K562 (cell line): ENCODE data around the gene SGMS1. TPM values are rescaled to one million over a fixed set of nuclear protein-coding genes. Genes with fewer than 3 reads are reported as not detected.
A peak's percentile ranks its signal among the peaks of the same experiment; 100 is the strongest.

Experiments used
- BMI1 ChIP-seq: fragments of 150-350 bp; IDR thresholded peaks from 2 replicates; pipeline ENCODE4 v1.6.1; 2014; ENCODE audit warnings: low read length
- CAMTA2 ChIP-seq: fragments of 250-450 bp; sonication (Bioruptor Pico); conservative IDR thresholded peaks from 2 replicates; pipeline ENCODE4 v1.5.1; 2022
- ELK3 ChIP-seq: fragments of 450-650 bp; formaldehyde crosslinking; IDR thresholded peaks from 2 replicates; pipeline ENCODE4 v1.4.0; 2020; ENCODE audit warnings: mild to moderate bottlenecking
- GABPB1 ChIP-seq: sonication (generic); formaldehyde crosslinking; IDR thresholded peaks from 2 replicates; pipeline ENCODE4 v1.8.0; 2022; ENCODE audit warnings: mild to moderate bottlenecking, missing genetic modification reagents
- HDAC2 ChIP-seq: fragments of 450-650 bp; IDR thresholded peaks from 2 replicates; pipeline ENCODE4 v1.6.1; 2016; ENCODE audit warnings: mild to moderate bottlenecking
- MTA3 ChIP-seq: fragments of 450-650 bp; formaldehyde crosslinking; IDR thresholded peaks from 2 replicates; pipeline ENCODE4 v1.6.1; 2017; ENCODE audit warnings: mild to moderate bottlenecking, borderline replicate concordance
- PREB ChIP-seq: sonication (generic); formaldehyde crosslinking; IDR thresholded peaks from 2 replicates; pipeline ENCODE4 v1.8.1; 2023; ENCODE audit warnings: mild to moderate bottlenecking, missing genetic modification reagents
- RBM15 ChIP-seq: fragments of 200-400 bp; formaldehyde crosslinking; IDR thresholded peaks from 2 replicates; pipeline ENCODE4 v1.6.1; 2018; ENCODE audit warnings: mild to moderate bottlenecking, low read length, moderate library complexity; ENCODE audit not compliant: insufficient read depth
- SIN3B ChIP-seq: fragments of 450-650 bp; IDR thresholded peaks from 2 replicates; pipeline ENCODE4 v1.6.1; 2017; ENCODE audit warnings: low read depth, mild to moderate bottlenecking, moderate library complexity
- SIX5 ChIP-seq, 2 experiments: IDR thresholded peaks; 2 replicates each; pipeline ENCODE4 v1.6.1; 2011; ENCODE audit warnings: low read length in 2 of 2, borderline replicate concordance in 1 of 2, low read depth in 1 of 2, mild to moderate bottlenecking in 1 of 2, moderate library complexity in 1 of 2; ENCODE audit not compliant: insufficient read depth in 1 of 2
- SRSF3 ChIP-seq: fragments of 200-400 bp; formaldehyde crosslinking; IDR thresholded peaks from 2 replicates; pipeline ENCODE4 v1.6.1; 2016; ENCODE audit warnings: mild to moderate bottlenecking, low read length, moderate library complexity; ENCODE audit not compliant: insufficient read depth
- TAL1 ChIP-seq: fragments of 450-650 bp; IDR thresholded peaks from 2 replicates; pipeline ENCODE4 v1.6.1; 2016; ENCODE audit warnings: mild to moderate bottlenecking
- TSC22D4 ChIP-seq: fragments of 450-650 bp; IDR thresholded peaks from 2 replicates; pipeline ENCODE4 v1.6.1; 2016; ENCODE audit warnings: missing genetic modification characterization, missing biosample characterization, control low read depth
- WHSC1 ChIP-seq: IDR thresholded peaks from one replicate; pipeline ENCODE4 v1.6.1; 2012; ENCODE audit warnings: low read length, control low read depth, inconsistent platforms
- XRCC5 ChIP-seq: fragments of 200-400 bp; formaldehyde crosslinking; IDR thresholded peaks from 2 replicates; pipeline ENCODE4 v1.6.1; 2017; ENCODE audit warnings: low read depth, mild to moderate bottlenecking, low read length
- ZC3H8 ChIP-seq: fragments of 450-650 bp; IDR thresholded peaks from 2 replicates; pipeline ENCODE4 v1.6.1; 2017
- ZNF277 ChIP-seq: fragments of 250-450 bp; sonication (Bioruptor Pico); IDR thresholded peaks from 2 replicates; pipeline ENCODE4 v1.8.0; 2022; ENCODE audit warnings: inconsistent platforms, mild to moderate bottlenecking, moderate library complexity, borderline replicate concordance
- polyA plus RNA-seq, 8 experiments: library from polyadenylated mRNA; depleted of rRNA in 4 of 8; stranded (reverse) in 5 of 8; unstranded in 3 of 8; fragments of >200 nt; fragmentation: Nextera tagmentation in 2 of 8; fragmentation: Illumina TruSeq in 1 of 8; extraction: Ambion mirVana in 2 of 8; extraction: Trizol in 1 of 8; gene quantifications; 2 replicates each; pipeline versions ENCODE4 v1.2.1 to v1.2.3, GENCODE V29; 2011 to 2014; ENCODE audit warnings: inconsistent platforms in 1 of 8, missing spikeins in 1 of 8
- total RNA-seq, 7 experiments: library from RNA; depleted of rRNA in 6 of 7; stranded (reverse); fragments of >200 nt in 6 of 7; fragmentation: Illumina TruSeq in 2 of 7; extraction: Trizol in 2 of 7; gene quantifications; 2 replicates each; pipeline versions ENCODE4 v1.2.1 to v1.2.3, GENCODE V29; 2011 to 2021; ENCODE audit warnings: low replicate concordance in 1 of 7
- TF ChIP-seq, protein P1 (sequence below), 2 experiments: fragments of 450-650 bp in 1 of 2; sonication (generic) in 1 of 2; formaldehyde crosslinking in 1 of 2; IDR thresholded peaks in 1 of 2; conservative IDR thresholded peaks in 1 of 2; 2 replicates each; pipeline versions ENCODE4 v1.6.1 to v1.8.1; 2016 to 2023; ENCODE audit warnings: mild to moderate bottlenecking in 2 of 2, moderate library complexity in 2 of 2, inconsistent platforms in 1 of 2, missing genetic modification reagents in 1 of 2
- TF ChIP-seq, protein P2 (sequence below): IDR thresholded peaks from 2 replicates; pipeline ENCODE4 v1.6.1; 2014; ENCODE audit warnings: antibody characterized with exemption
- TF ChIP-seq, protein P3 (sequence below): fragments of 250-450 bp; sonication (Bioruptor Pico); IDR thresholded peaks from 2 replicates; pipeline ENCODE4 v1.8.0; 2022; ENCODE audit warnings: inconsistent platforms

SGMS1 gene
- total and polyA plus RNA-seq, 9 of the 15 experiments (the other 6 are each of a cell fraction or from before 2014, with no cell fraction given), result 22.6 to 232 (median 82.2) TPM

DNA sequence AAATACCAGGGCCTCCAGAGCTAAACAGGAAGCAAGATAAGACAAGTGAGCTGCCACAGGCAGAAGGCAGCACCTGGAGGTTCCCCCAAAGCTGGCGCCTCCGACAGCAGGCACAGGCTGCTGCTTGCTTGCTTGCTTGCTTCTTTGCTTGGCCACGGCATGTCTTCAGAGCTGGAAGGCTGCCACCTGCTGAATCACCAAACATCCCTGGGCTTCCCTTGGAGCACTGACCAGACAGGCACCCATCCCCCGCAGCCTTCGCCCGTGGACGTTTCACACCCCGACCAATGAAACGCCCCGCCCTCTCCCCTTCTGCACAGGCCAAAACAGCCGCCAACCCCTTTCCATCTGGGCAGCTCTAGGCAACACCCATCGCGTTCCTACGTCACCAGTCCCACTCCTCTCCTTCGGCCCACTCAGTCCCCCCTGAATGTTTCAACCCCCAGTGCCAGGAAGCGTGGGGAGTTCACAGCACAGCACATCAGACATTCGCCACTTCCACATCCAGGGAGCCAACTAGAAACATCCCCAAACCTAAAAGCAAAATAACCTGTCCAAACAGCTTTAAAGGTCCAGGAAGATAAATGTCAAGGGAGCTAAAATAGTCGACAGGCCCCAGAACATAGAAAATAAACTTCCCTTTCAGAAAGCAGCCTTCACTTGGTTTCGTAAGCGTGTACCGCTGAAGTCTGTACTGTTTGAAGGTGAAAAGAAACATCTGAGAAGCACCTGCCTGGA, 1.6 kb downstream of the SGMS1 start (continued):
- no peak for TF ChIP-seq ZNF277 (CRISPR knock-in tag)
- TF ChIP-seq, protein P1, sequence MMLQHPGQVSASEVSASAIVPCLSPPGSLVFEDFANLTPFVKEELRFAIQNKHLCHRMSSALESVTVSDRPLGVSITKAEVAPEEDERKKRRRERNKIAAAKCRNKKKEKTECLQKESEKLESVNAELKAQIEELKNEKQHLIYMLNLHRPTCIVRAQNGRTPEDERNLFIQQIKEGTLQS (IDR thresholded peaks at IDR 0.05), result peak; percentile 55; the same call in 1 of the 2 replicates
- TF ChIP-seq, protein P1 (CRISPR knock-in tag; conservative IDR thresholded peaks at IDR 0.05), result no peak; the same call in 1 of the 2 replicates
- no peak for TF ChIP-seq SIN3B
- TF ChIP-seq, protein P2, sequence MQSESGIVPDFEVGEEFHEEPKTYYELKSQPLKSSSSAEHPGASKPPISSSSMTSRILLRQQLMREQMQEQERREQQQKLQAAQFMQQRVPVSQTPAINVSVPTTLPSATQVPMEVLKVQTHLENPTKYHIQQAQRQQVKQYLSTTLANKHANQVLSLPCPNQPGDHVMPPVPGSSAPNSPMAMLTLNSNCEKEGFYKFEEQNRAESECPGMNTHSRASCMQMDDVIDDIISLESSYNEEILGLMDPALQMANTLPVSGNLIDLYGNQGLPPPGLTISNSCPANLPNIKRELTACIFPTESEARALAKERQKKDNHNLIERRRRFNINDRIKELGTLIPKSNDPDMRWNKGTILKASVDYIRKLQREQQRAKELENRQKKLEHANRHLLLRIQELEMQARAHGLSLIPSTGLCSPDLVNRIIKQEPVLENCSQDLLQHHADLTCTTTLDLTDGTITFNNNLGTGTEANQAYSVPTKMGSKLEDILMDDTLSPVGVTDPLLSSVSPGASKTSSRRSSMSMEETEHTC, result no peak
- no peak for TF ChIP-seq ZC3H8
- TF ChIP-seq BMI1, result no peak
- peak; percentile 88; the same call in 1 of the 2 replicates for TF ChIP-seq MTA3
- TF ChIP-seq PREB (CRISPR knock-in tag), result no peak
- peak; percentile 41 for TF ChIP-seq WHSC1
- no peak; the same call in 1 of the 2 replicates for TF ChIP-seq GABPB1 (CRISPR knock-in tag)
- TF ChIP-seq TAL1, result 0 out of 2 replicates have a peak, but pooled peaks have one; percentile 13
- TF ChIP-seq, protein P3, sequence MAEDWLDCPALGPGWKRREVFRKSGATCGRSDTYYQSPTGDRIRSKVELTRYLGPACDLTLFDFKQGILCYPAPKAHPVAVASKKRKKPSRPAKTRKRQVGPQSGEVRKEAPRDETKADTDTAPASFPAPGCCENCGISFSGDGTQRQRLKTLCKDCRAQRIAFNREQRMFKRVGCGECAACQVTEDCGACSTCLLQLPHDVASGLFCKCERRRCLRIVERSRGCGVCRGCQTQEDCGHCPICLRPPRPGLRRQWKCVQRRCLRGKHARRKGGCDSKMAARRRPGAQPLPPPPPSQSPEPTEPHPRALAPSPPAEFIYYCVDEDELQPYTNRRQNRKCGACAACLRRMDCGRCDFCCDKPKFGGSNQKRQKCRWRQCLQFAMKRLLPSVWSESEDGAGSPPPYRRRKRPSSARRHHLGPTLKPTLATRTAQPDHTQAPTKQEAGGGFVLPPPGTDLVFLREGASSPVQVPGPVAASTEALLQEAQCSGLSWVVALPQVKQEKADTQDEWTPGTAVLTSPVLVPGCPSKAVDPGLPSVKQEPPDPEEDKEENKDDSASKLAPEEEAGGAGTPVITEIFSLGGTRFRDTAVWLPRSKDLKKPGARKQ (CRISPR knock-in tag), result no peak
- TF ChIP-seq RBM15, result no peak
- no peak for TF ChIP-seq ELK3 (CRISPR knock-in tag)
- TF ChIP-seq SRSF3, result no peak
- no peak for TF ChIP-seq SIX5 (IDR thresholded peaks at IDR 0.05; ENCODE audit: borderline replicate concordance in 1 of 2, insufficient read depth in 1 of 2, low read depth in 1 of 2, low read length in 2 of 2)
- TF ChIP-seq XRCC5, result no peak; the same call in 1 of the 2 replicates
- peak; percentile 79; the same call in 1 of the 2 replicates for TF ChIP-seq HDAC2
- no peak for TF ChIP-seq TSC22D4 (tag)
- TF ChIP-seq CAMTA2 (CRISPR knock-in tag), result no peak
